Stimulated activated CD8-positive, alpha-beta memory T cell treated with anti-CD3 and anti-CD28 coated beads, Interleukin-12 subunit alpha, Interleukin-12 subunit beta, amount 100 ng/mL, for 1 hour (primary cell): Measurements from ENCODE around the gene NOL4.
"Not testable (repeated sequence)": the region's sequence is repeated elsewhere in the genome, so short reads cannot be mapped to it uniquely, and the experiment has no call there.

Experiments
- DNase-seq: peaks from one replicate; pipeline ENCODE4 v3.0.0-alpha.2; 2020; ENCODE audit warnings: low read depth

NOL4 gene

GRCh38 chr18:34224423-34225217, at the start of gene NOL4:
NOL4 (minus strand) TSS chr18:34224913; CDS start chr18:34223253, 1,660 bp downstream.
- no peak for DNase-seq

- DNase-seq: not testable (repeated sequence)
These were observed 41.3 kb upstream of the NOL4 start for GRCh38 chr18:34266029-34266428.

GRCh38 chr18:34261865-34262780, 37.4 kb upstream of the NOL4 start:
- no peak for DNase-seq

- no peak for DNase-seq
These were observed 33.5 kb upstream of the NOL4 start for GRCh38 chr18:34258176-34258575.

GRCh38 chr18:34251919-34252318, 27.2 kb upstream of the NOL4 start:
- DNase-seq: no peak

- no peak for DNase-seq
These were observed 24.0 kb upstream of the NOL4 start for GRCh38 chr18:34248727-34249126.

- no peak for DNase-seq
These were observed 18.0 kb upstream of the NOL4 start for GRCh38 chr18:34242739-34243138.

- not testable (repeated sequence) for DNase-seq
These were observed 9.2 kb upstream of the NOL4 start for GRCh38 chr18:34233781-34234388.

- no peak for DNase-seq
These were observed 473 bp upstream of the NOL4 start for GRCh38 chr18:34225218-34225553.

GRCh38 chr18:34223893-34224422, 755 bp downstream of the NOL4 start:
- DNase-seq: no peak

GRCh38 chr18:34223164-34223892, 1.4 kb downstream of the NOL4 start:
- no peak for DNase-seq

GRCh38 chr18:34222307-34223163, 2.2 kb downstream of the NOL4 start:
- DNase-seq: no peak

- no peak for DNase-seq
These were observed 2.8 kb downstream of the NOL4 start for GRCh38 chr18:34221971-34222306.

GRCh38 chr18:34220081-34220815, 4.5 kb downstream of the NOL4 start:
- DNase-seq: no peak

GRCh38 chr18:34219651-34220050, 5.1 kb downstream of the NOL4 start:
- DNase-seq: no peak

- no peak for DNase-seq
These were observed 12.2 kb downstream of the NOL4 start for GRCh38 chr18:34212511-34212910.

- no peak for DNase-seq
These were observed 17.3 kb downstream of the NOL4 start for GRCh38 chr18:34207344-34207851.

- DNase-seq: no peak
These were observed 20.8 kb downstream of the NOL4 start for GRCh38 chr18:34203866-34204265.

GRCh38 chr18:34196256-34196655, 28.5 kb downstream of the NOL4 start:
- DNase-seq: no peak

- DNase-seq: no peak
These were observed 30.5 kb downstream of the NOL4 start for GRCh38 chr18:34194239-34194638.
